MCF 10A (cell line): ENCODE data around the gene TBC1D4. TPM values are rescaled to one million over a fixed set of nuclear protein-coding genes. Genes with fewer than 3 reads are reported as not detected.

Experiments
- BruUV-seq: library from RNA; stranded (reverse); fragments of 400-500 nt; replicated peaks from 2 replicates; lab custom pipeline; 2021; lab: Mats Ljungman, UMichigan
- CTCF ChIA-PET: fragments of 300-600 bp; sonication (Branson Sonifier 250); formaldehyde crosslinking; extraction: SDS; loops from one replicate; lab custom pipeline; 2021; ENCODE audit warnings: antibody characterized with exemption, inconsistent platforms; lab: Yijun Ruan, JAX
- POLR2A ChIA-PET: fragments of 300-600, 350-650 bp; sonication (Branson Sonifier 250); formaldehyde crosslinking; extraction: SDS; loops from one replicate; lab custom pipeline; 2020; ENCODE audit warnings: antibody characterized with exemption, inconsistent platforms; lab: Yijun Ruan, JAX
- DNase-seq: peaks from one replicate; pipeline ENCODE4 v3.0.0-alpha.2; 2018; ENCODE audit not compliant: unreplicated experiment
- H3K27ac Mint-ChIP-seq: one replicate; pipeline ENCODE4 v1.8.0; 2022; ENCODE audit warnings: mild to moderate bottlenecking, low read depth, mixed read lengths; ENCODE audit not compliant: unreplicated experiment
- H3K27me3 Mint-ChIP-seq: one replicate; pipeline ENCODE4 v1.8.0; 2022; ENCODE audit warnings: mixed read lengths; ENCODE audit not compliant: insufficient read depth, unreplicated experiment
- H3K36me3 Mint-ChIP-seq: one replicate; pipeline ENCODE4 v1.8.0; 2022; ENCODE audit warnings: mild to moderate bottlenecking, moderate library complexity, mixed read lengths; ENCODE audit not compliant: insufficient read depth, unreplicated experiment
- H3K4me1 Mint-ChIP-seq: one replicate; pipeline ENCODE4 v1.8.0; 2022; ENCODE audit warnings: mixed read lengths; ENCODE audit not compliant: insufficient read depth, unreplicated experiment
- H3K4me3 Mint-ChIP-seq: one replicate; pipeline ENCODE4 v1.8.0; 2022; ENCODE audit warnings: mild to moderate bottlenecking, moderate library complexity, mixed read lengths; ENCODE audit not compliant: unreplicated experiment
- H3K9me3 Mint-ChIP-seq: one replicate; pipeline ENCODE4 v1.8.0; 2022; ENCODE audit warnings: mixed read lengths; ENCODE audit not compliant: unreplicated experiment
- CTCF ChIP-seq: fragments of 200-600 bp; IDR thresholded peaks from one replicate; pipeline ENCODE4 v1.8.0; 2022; ENCODE audit warnings: antibody characterized with exemption, mild to moderate bottlenecking; ENCODE audit not compliant: unreplicated experiment
- intact Hi-C: fragments of 100-400 bp; cut with micrococcal nuclease; formaldehyde crosslinking; loops from 2 replicates; pipeline ENCODE4 v1.14.1; 2022
- total RNA-seq: library from RNA; stranded (reverse); gene quantifications from 2 replicates; pipeline ENCODE4 v1.2.3, GENCODE V29; 2022

TBC1D4 gene
- total RNA-seq, 1 experiment from 2014 or later, result 9.3 TPM

- POLR2A ChIA-PET, result interaction anchor here (1.2 kb wide), 1 partner anchor 11 kb away, joined by 3 read pairs; no protein-coding TSS in a partner anchor
These were observed 36.6 kb upstream of the TBC1D4 start for GRCh38 chr13:75518439-75519088.

DNA sequence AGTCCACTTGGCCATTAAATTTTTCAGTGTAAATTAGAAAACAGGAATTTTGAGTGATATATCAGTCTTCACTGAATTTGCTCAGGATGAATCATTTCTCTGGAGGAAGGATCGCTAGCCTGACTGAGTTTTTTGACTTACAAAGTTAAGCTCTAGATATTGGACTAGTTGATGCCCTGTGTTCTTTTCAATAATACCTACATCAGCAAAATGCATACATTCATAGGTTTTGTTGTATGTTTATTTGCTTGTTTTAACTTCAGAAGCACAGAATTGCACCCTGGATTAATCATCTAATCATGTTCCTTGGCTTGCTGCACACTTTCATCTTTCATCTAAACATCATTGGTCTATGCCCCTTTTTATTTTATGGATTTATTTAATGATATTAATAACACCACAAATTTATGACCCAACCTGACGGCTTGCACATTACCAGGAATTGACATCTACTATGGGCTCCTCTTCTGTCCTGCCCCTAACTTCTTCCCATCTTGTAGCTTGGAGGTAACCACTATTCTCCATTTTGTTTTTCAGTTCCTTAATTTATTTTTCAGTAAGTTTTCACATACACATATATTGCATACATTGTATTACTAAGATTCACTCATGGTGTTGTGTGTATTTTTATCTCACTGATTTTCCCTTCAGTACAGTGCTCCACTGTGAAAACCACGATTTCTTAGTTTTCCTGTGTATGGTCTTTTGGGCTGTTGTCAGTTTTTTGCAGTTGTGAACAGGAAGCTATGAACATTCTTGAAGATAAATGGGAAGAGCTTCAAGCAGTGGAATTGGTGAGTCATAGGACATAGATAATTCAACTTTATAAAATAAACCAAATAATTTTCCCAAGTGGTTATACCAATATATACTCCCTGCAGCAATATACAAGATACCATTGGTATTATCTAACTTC is 32.4 kb upstream of the TBC1D4 start:
- BruUV-seq, result no TSS peak
- Mint-ChIP-seq H3K9me3 (no peaks in the 10 kb centered on the region), H3K36me3 (no peaks in the 10 kb centered on the region), H3K27me3 (no peaks in the 10 kb centered on the region), H3K4me1 (no peaks in the 10 kb centered on the region), H3K27ac (no peak overlapping the region), H3K4me3 (no peak overlapping the region)
- no peak for DNase-seq
- no peak for TF ChIP-seq CTCF
- ChIA-PET CTCF (interaction anchor here (1.0 to 1.5 kb wide), 2 partner anchors 32 to 181 kb away, joined by 3 to 8 read pairs; partner anchors contain the start of gene TBC1D4), POLR2A (interaction anchor here (0.6 to 1.9 kb wide), 2 partner anchors 24 to 36 kb away, joined by 3 to 6 read pairs; partner anchors contain the start of genes COMMD6 and UCHL3)
- intact Hi-C loops, result no loop called here

More at GRCh38 chr13:75518439-75519088, 36.6 kb upstream of the TBC1D4 start:
- H3K4me1 Mint-ChIP-seq, result no peaks in the 10 kb centered on the region
- no peak for DNase-seq
- CTCF ChIA-PET, result interaction anchor here (1.4 kb wide), 1 partner anchor 17 kb away, joined by 3 read pairs; no protein-coding TSS in a partner anchor
- H3K27ac Mint-ChIP-seq, result no peak overlapping the region
- H3K36me3 Mint-ChIP-seq, result no peaks in the 10 kb centered on the region
- no peaks in the 10 kb centered on the region for H3K9me3 Mint-ChIP-seq
- no peak overlapping the region for H3K4me3 Mint-ChIP-seq
- intact Hi-C loops, result no loop called here
- H3K27me3 Mint-ChIP-seq, result no peaks in the 10 kb centered on the region
- no TSS peak for BruUV-seq
- TF ChIP-seq CTCF, result no peak

GRCh38 chr13:75513271-75513670 is 31.3 kb upstream of the TBC1D4 start:
- CTCF ChIA-PET, result interaction anchor here (0.5 to 1.5 kb wide), 2 partner anchors 31 to 1460 kb away, joined by 3 to 8 read pairs; partner anchors contain the start of gene TBC1D4

More at GRCh38 chr13:75513271-75513670, 31.3 kb upstream of the TBC1D4 start:
- Mint-ChIP-seq H3K27ac (no peak overlapping the region), H3K27me3 (no peaks in the 10 kb centered on the region), H3K4me3 (no peak overlapping the region), H3K4me1 (no peaks in the 10 kb centered on the region), H3K36me3 (no peaks in the 10 kb centered on the region), H3K9me3 (no peaks in the 10 kb centered on the region)
- DNase-seq, result no peak
- POLR2A ChIA-PET, result interaction anchor here (0.6 to 1.9 kb wide), 3 partner anchors 21 to 37 kb away, joined by 3 to 6 read pairs (median 3); partner anchors contain the start of genes COMMD6 and UCHL3
- no peak for TF ChIP-seq CTCF
- no TSS peak for BruUV-seq
- intact Hi-C loops, result no loop called here
